ENCODE data around the gene TYMP. TPM values are rescaled to one million over a fixed set of nuclear protein-coding genes. Genes with fewer than 3 reads are reported as not detected.

Gene TYMP
- total RNA-seq, 1 experiment from 2014 or later = 1.5 TPM

GRCh38 chr22:50489363-50490243, 40.2 kb downstream of the TYMP start (continued):
- TF ChIP-seq, protein P1, sequence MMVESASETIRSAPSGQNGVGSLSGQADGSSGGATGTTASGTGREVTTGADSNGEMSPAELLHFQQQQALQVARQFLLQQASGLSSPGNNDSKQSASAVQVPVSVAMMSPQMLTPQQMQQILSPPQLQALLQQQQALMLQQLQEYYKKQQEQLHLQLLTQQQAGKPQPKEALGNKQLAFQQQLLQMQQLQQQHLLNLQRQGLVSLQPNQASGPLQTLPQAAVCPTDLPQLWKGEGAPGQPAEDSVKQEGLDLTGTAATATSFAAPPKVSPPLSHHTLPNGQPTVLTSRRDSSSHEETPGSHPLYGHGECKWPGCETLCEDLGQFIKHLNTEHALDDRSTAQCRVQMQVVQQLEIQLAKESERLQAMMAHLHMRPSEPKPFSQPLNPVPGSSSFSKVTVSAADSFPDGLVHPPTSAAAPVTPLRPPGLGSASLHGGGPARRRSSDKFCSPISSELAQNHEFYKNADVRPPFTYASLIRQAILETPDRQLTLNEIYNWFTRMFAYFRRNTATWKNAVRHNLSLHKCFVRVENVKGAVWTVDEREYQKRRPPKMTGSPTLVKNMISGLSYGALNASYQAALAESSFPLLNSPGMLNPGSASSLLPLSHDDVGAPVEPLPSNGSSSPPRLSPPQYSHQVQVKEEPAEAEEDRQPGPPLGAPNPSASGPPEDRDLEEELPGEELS (CRISPR knock-in tag; IDR thresholded peaks at IDR 0.05) = no peak
- TF ChIP-seq ZNF317 (CRISPR knock-in tag; IDR thresholded peaks at IDR 0.05; ENCODE audit: borderline replicate concordance, low read depth) = no peak

GRCh38 chr22:50488886-50489285, 40.9 kb downstream of the TYMP start:
- ATAC-seq = no peak
- no peaks in the 10 kb centered on the region for H3K4me1 Mint-ChIP-seq
- no peak overlapping the region for H3K4me3 Mint-ChIP-seq
- DNase-seq (ENCODE audit: low spot score) = no peak
- ChIA-PET CTCF (interaction anchor here (0.9 kb wide), 1 partner anchor 16 kb away, joined by 5 read pairs; no protein-coding TSS in a partner anchor), POLR2A (no interaction called here)
- H3K27ac Mint-ChIP-seq = no peak overlapping the region
- H3K9me3 Mint-ChIP-seq = no peaks in the 10 kb centered on the region
- no peak for TF ChIP-seq NR3C1 (CRISPR knock-in tag; conservative IDR thresholded peaks at IDR 0.05; ENCODE audit: low read depth)
- no peak for TF ChIP-seq ELF4 (CRISPR knock-in tag; IDR thresholded peaks at IDR 0.05; ENCODE audit: low read depth)
- no peak for TF ChIP-seq CBFB (CRISPR knock-in tag; IDR thresholded peaks at IDR 0.05; ENCODE audit: low read depth)
- TF ChIP-seq, protein P2, sequence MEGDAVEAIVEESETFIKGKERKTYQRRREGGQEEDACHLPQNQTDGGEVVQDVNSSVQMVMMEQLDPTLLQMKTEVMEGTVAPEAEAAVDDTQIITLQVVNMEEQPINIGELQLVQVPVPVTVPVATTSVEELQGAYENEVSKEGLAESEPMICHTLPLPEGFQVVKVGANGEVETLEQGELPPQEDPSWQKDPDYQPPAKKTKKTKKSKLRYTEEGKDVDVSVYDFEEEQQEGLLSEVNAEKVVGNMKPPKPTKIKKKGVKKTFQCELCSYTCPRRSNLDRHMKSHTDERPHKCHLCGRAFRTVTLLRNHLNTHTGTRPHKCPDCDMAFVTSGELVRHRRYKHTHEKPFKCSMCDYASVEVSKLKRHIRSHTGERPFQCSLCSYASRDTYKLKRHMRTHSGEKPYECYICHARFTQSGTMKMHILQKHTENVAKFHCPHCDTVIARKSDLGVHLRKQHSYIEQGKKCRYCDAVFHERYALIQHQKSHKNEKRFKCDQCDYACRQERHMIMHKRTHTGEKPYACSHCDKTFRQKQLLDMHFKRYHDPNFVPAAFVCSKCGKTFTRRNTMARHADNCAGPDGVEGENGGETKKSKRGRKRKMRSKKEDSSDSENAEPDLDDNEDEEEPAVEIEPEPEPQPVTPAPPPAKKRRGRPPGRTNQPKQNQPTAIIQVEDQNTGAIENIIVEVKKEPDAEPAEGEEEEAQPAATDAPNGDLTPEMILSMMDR (IDR thresholded peaks at IDR 0.05) = no peak
- TF ChIP-seq KAT7 (CRISPR knock-in tag; IDR thresholded peaks at IDR 0.05; ENCODE audit: borderline replicate concordance) = no peak
- no peak for TF ChIP-seq ATF1 (CRISPR knock-in tag; IDR thresholded peaks at IDR 0.05)
- TF ChIP-seq, protein P3, sequence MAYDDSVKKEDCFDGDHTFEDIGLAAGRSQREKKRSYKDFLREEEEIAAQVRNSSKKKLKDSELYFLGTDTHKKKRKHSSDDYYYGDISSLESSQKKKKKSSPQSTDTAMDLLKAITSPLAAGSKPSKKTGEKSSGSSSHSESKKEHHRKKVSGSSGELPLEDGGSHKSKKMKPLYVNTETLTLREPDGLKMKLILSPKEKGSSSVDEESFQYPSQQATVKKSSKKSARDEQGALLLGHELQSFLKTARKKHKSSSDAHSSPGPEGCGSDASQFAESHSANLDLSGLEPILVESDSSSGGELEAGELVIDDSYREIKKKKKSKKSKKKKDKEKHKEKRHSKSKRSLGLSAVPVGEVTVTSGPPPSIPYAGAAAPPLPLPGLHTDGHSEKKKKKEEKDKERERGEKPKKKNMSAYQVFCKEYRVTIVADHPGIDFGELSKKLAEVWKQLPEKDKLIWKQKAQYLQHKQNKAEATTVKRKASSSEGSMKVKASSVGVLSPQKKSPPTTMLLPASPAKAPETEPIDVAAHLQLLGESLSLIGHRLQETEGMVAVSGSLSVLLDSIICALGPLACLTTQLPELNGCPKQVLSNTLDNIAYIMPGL (CRISPR knock-in tag; IDR thresholded peaks at IDR 0.05) = no peak
- no peak for TF ChIP-seq E2F4 (CRISPR knock-in tag; IDR thresholded peaks at IDR 0.05; ENCODE audit: borderline replicate concordance, low read depth)
- no peak for TF ChIP-seq ESRRA (CRISPR knock-in tag; IDR thresholded peaks at IDR 0.05; ENCODE audit: borderline replicate concordance)
- no peak for TF ChIP-seq USF2 (CRISPR knock-in tag; IDR thresholded peaks at IDR 0.05)
- TF ChIP-seq NFYB (CRISPR knock-in tag; conservative IDR thresholded peaks at IDR 0.05; ENCODE audit: low read depth) = no peak
- no peak for TF ChIP-seq ZNF423 (CRISPR knock-in tag; IDR thresholded peaks at IDR 0.05)
- TF ChIP-seq TCF7 (CRISPR knock-in tag; IDR thresholded peaks at IDR 0.05; ENCODE audit: low read depth) = no peak
- TF ChIP-seq, protein P4, sequence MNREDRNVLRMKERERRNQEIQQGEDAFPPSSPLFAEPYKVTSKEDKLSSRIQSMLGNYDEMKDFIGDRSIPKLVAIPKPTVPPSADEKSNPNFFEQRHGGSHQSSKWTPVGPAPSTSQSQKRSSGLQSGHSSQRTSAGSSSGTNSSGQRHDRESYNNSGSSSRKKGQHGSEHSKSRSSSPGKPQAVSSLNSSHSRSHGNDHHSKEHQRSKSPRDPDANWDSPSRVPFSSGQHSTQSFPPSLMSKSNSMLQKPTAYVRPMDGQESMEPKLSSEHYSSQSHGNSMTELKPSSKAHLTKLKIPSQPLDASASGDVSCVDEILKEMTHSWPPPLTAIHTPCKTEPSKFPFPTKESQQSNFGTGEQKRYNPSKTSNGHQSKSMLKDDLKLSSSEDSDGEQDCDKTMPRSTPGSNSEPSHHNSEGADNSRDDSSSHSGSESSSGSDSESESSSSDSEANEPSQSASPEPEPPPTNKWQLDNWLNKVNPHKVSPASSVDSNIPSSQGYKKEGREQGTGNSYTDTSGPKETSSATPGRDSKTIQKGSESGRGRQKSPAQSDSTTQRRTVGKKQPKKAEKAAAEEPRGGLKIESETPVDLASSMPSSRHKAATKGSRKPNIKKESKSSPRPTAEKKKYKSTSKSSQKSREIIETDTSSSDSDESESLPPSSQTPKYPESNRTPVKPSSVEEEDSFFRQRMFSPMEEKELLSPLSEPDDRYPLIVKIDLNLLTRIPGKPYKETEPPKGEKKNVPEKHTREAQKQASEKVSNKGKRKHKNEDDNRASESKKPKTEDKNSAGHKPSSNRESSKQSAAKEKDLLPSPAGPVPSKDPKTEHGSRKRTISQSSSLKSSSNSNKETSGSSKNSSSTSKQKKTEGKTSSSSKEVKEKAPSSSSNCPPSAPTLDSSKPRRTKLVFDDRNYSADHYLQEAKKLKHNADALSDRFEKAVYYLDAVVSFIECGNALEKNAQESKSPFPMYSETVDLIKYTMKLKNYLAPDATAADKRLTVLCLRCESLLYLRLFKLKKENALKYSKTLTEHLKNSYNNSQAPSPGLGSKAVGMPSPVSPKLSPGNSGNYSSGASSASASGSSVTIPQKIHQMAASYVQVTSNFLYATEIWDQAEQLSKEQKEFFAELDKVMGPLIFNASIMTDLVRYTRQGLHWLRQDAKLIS (CRISPR knock-in tag; IDR thresholded peaks at IDR 0.05; ENCODE audit: borderline replicate concordance) = no peak
- TF ChIP-seq, protein P5, sequence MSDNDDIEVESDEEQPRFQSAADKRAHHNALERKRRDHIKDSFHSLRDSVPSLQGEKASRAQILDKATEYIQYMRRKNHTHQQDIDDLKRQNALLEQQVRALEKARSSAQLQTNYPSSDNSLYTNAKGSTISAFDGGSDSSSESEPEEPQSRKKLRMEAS (CRISPR knock-in tag; IDR thresholded peaks at IDR 0.05) = no peak
- no peak for TF ChIP-seq GABPB1 (CRISPR knock-in tag; IDR thresholded peaks at IDR 0.05)
- TF ChIP-seq, protein P1 (CRISPR knock-in tag; IDR thresholded peaks at IDR 0.05) = no peak
- no peaks in the 10 kb centered on the region for H3K36me3 Mint-ChIP-seq
- H3K27me3 Mint-ChIP-seq (ENCODE audit: low read depth) = peaks cover 4% of the 10 kb centered on the region; the same call in 1 of the 2 replicates

Measured in WTC11 (cell line).